Spleen (tissue), 7 donors: ENCODE results near the gene CASTOR2.

ENCODE experiments used
- CTCF ChIP-seq, 11 experiments: fragments of 200-600 bp in 7 of 11; fragments of 450-650 bp in 4 of 11; sonication (generic) in 4 of 11; IDR thresholded peaks in 8 of 11; conservative IDR thresholded peaks in 3 of 11; 1 replicate in 7 of 11; 2 replicates in 4 of 11; pipeline versions ENCODE4 v1.4.0 to v1.8.0; 2016 to 2021; ENCODE audit warnings: antibody characterized with exemption in 11 of 11, inconsistent platforms in 4 of 11, mild to moderate bottlenecking in 1 of 11
- POLR2A ChIP-seq, 3 donors: fragments of 450-650 bp; IDR thresholded peaks; one replicate each; pipeline ENCODE4 v1.5.1; 2017; ENCODE audit warnings: antibody characterized with exemption in 3 of 3, mild to moderate bottlenecking in 1 of 3
- donor health status: DM: no; HTN: no; CAD: no; lungs with moderate emphysema.
- donor health status: DM: no; HTN: no; CAD: no.
- donor health status: DM: no; HTN: no; CAD: no.

- no peak for TF ChIP-seq CTCF (IDR thresholded peaks at IDR 0.05 in 8 of 11, conservative IDR thresholded peaks at IDR 0.05 in 3 of 11)
- no peak for TF ChIP-seq POLR2A (IDR thresholded peaks at IDR 0.05)
These were observed 45.5 kb downstream of the CASTOR2 start for GRCh38 chr7:75010036-75010435.
